ENCODE results near the gene LRRC7. TPM values are rescaled to one million over a fixed set of nuclear protein-coding genes. Genes with fewer than 3 reads are reported as not detected.
"Not testable (repeated sequence)": the region's sequence is repeated elsewhere in the genome, so short reads cannot be mapped to it uniquely, and the experiment has no call there.

LRRC7 gene
- total RNA-seq, 1 donor from 2014 or later = not detected

DNA sequence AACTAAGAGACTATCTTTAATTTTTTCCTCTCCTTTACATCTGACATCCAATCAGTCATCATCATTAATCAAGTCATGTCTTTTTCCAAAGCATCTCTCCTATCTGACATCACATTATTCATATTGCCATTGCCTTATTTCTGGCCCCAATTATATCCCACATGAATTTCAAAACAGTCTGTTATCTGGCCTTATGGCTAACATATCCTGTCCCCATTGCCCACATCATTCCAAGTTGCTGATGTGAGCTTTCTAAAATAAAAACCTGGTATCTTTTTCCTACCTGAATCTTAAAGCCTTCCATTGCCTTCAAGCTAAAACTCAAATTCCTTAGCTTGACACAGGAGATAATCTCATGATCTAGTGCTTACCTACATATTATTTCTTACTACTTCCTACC is 353.8 kb downstream of the LRRC7 start:
- no peaks in the 10 kb centered on the region for H3K4me1 Mint-ChIP-seq
- DNase-seq (no peak), ATAC-seq (ENCODE audit: low read depth) (no peak)
- ChIA-PET CTCF (no interaction called here), POLR2A (no interaction called here)
- H3K27me3 Mint-ChIP-seq = no peaks in the 10 kb centered on the region
- peaks cover 7% of the 10 kb centered on the region for H3K9me3 Mint-ChIP-seq
- no peak overlapping the region for H3K27ac Mint-ChIP-seq
- H3K36me3 Mint-ChIP-seq (ENCODE audit: low read depth) = no peaks in the 10 kb centered on the region
- intact Hi-C loops (cut with micrococcal nuclease) = no loop called here
- no peak overlapping the region for H3K4me3 Mint-ChIP-seq
- TF ChIP-seq, protein P1, sequence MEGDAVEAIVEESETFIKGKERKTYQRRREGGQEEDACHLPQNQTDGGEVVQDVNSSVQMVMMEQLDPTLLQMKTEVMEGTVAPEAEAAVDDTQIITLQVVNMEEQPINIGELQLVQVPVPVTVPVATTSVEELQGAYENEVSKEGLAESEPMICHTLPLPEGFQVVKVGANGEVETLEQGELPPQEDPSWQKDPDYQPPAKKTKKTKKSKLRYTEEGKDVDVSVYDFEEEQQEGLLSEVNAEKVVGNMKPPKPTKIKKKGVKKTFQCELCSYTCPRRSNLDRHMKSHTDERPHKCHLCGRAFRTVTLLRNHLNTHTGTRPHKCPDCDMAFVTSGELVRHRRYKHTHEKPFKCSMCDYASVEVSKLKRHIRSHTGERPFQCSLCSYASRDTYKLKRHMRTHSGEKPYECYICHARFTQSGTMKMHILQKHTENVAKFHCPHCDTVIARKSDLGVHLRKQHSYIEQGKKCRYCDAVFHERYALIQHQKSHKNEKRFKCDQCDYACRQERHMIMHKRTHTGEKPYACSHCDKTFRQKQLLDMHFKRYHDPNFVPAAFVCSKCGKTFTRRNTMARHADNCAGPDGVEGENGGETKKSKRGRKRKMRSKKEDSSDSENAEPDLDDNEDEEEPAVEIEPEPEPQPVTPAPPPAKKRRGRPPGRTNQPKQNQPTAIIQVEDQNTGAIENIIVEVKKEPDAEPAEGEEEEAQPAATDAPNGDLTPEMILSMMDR (IDR thresholded peaks at IDR 0.05) = no peak

DNA sequence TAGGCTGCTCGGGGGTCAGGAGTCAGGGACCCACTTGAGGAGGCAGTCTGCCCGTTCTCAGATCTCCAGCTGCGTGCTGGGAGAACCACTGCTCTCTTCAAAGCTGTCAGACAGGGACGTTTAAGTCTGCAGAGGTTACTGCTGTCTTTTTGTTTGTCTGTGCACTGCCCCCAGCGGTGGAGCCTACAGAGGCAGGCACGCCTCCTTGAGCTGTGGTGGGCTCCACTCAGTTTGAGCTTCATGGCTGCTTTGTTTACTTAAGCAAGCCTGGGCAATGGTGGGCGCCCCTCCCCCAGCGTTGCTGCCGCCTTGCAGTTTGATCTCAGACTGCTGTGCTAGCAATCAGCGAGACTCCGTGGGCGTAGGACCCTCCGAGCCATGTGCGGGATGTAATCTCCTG is 360.5 kb downstream of the LRRC7 start:
- H3K4me1 Mint-ChIP-seq = not testable (repeated sequence)

DNA sequence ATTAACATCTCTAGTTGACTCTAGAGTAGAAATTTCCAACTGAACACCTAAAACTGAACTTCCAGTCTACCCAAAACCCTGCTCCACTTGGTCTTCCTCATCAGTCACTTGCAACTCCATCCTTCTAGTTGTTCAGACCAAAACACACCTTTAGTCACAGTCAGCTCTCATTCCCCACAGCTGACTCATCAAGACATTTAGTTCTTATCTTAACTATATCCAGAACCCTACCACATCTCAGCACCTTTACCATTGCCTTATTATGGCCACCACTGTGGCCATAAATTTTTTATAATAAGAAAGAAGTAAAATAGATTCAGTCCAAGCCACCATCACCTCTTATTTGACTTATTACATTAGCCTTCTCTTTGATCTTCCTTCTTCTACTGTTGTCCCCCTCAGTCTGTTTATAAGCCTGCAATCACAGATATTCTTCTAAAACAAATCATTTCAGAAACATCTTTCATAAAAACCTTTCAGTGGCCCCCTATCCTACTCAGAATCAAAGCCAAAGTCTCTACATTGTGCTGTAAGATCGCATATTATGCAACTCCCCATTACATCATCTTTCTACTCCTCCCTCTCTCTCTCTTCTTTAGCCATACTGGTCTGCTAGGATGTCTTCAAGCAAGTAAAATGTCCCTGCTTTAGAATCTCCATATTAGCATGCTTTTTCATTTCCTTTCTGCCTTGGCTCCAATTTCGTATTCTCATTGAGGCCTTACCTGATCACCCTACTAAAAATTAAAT is 361.8 kb downstream of the LRRC7 start:
- no peaks in the 10 kb centered on the region for H3K27me3 Mint-ChIP-seq

More for the DNA sequence above, 360.5 kb downstream of the LRRC7 start:
- POLR2A ChIA-PET; CTCF ChIA-PET; H3K4me3 Mint-ChIP-seq; H3K36me3 Mint-ChIP-seq (ENCODE audit: low read depth); intact Hi-C loops (cut with micrococcal nuclease); H3K27ac Mint-ChIP-seq; ATAC-seq (ENCODE audit: low read depth); H3K9me3 Mint-ChIP-seq; H3K27me3 Mint-ChIP-seq; DNase-seq: not testable (repeated sequence)

DNA sequence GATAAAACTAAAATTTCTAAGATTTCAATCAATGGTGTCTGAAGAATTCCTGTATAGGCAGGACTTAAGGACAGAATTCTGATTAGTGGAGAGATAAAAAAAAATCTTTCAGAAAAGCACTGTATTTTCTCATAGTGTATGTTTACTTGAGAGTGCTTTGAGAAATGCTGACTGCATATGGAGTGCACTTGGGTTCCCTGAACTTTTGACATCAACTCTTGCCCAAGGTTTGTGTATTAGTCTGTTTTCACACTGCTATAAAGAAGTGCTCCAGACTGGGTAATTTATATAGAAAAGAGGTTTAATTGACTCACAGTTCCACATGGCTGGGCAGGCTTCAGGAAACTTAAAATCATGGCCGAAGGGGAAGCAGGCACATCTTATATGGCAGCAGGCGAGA is 362.7 kb downstream of the LRRC7 start:
- intact Hi-C loops (cut with micrococcal nuclease) = no loop called here
- Mint-ChIP-seq H3K27ac (no peak overlapping the region), H3K27me3 (no peaks in the 10 kb centered on the region), H3K4me3 (no peak overlapping the region), H3K36me3 (ENCODE audit: low read depth) (no peaks in the 10 kb centered on the region), H3K4me1 (no peaks in the 10 kb centered on the region), H3K9me3 (peaks cover 8% of the 10 kb centered on the region)
- ChIA-PET POLR2A (no interaction called here), CTCF (no interaction called here)
- TF ChIP-seq, protein P1 (IDR thresholded peaks at IDR 0.05) = no peak
- no peak for ATAC-seq (ENCODE audit: low read depth)
- DNase-seq = no peak

More for the DNA sequence above, 361.8 kb downstream of the LRRC7 start:
- Mint-ChIP-seq H3K4me1 (no peaks in the 10 kb centered on the region), H3K27ac (no peak overlapping the region), H3K9me3 (peaks cover 8% of the 10 kb centered on the region), H3K4me3 (no peak overlapping the region), H3K36me3 (ENCODE audit: low read depth) (no peaks in the 10 kb centered on the region)
- ATAC-seq (ENCODE audit: low read depth) = no peak
- intact Hi-C loops (cut with micrococcal nuclease) = no loop called here
- ChIA-PET CTCF (no interaction called here), POLR2A (no interaction called here)
- no peak for DNase-seq
- TF ChIP-seq, protein P1 (IDR thresholded peaks at IDR 0.05) = no peak

DNA sequence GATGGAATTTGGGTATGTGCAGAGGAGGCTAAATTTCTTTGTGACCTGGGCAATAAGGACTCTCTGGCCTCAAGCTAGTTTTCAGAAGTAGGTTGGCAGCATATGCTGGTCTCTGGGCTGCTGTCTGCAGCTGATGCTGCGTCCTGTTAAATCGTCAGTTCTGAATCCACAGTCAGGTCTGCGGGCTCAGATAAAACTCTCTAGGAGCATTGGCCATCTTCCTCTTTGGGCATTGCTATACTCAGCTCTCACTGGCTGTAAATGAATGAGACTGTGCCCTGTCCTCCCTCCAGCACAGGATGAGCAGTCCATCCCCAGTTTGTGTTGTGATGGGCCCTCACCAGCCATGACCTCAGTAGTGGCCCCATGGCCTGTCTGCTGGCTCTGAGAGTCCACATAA is 365.0 kb downstream of the LRRC7 start:
- Mint-ChIP-seq H3K9me3 (peaks cover 8% of the 10 kb centered on the region), H3K27ac (no peak overlapping the region), H3K4me1 (no peaks in the 10 kb centered on the region), H3K36me3 (ENCODE audit: low read depth) (no peaks in the 10 kb centered on the region), H3K27me3 (no peaks in the 10 kb centered on the region), H3K4me3 (no peak overlapping the region)
- ChIA-PET POLR2A (no interaction called here), CTCF (no interaction called here)
- ATAC-seq (ENCODE audit: low read depth) (no peak), DNase-seq (no peak)
- TF ChIP-seq, protein P1 (IDR thresholded peaks at IDR 0.05) = no peak
- intact Hi-C loops (cut with micrococcal nuclease) = no loop called here

DNA sequence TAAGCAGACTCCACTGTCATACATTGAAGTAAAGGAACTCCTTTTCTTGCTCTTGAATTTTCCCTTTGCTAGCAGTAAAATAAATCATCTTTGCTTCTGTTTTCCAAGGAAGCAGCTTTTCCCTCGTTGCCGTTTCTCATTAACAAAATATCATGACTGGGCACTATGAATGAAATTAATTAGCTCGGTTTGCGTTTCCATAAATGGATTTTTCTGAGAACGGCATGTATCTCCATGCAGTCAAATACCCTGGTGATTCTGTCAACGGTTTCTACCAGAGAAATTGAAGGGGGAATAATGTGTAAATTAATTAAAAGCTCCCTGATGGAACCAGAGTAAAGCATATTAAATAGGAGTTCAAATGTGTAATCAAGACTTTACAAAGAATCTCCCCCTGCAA is 372.5 kb downstream of the LRRC7 start:
- TF ChIP-seq, protein P1 (IDR thresholded peaks at IDR 0.05) = no peak
- H3K9me3 Mint-ChIP-seq = peaks cover 3% of the 10 kb centered on the region
- ChIA-PET POLR2A (no interaction called here), CTCF (no interaction called here)
- H3K4me1 Mint-ChIP-seq = no peaks in the 10 kb centered on the region
- H3K27me3 Mint-ChIP-seq = no peaks in the 10 kb centered on the region
- intact Hi-C loops (cut with micrococcal nuclease) = no loop called here
- no peak for ATAC-seq (ENCODE audit: low read depth)
- DNase-seq = no peak
- H3K36me3 Mint-ChIP-seq (ENCODE audit: low read depth) = no peaks in the 10 kb centered on the region
- no peak overlapping the region for H3K4me3 Mint-ChIP-seq
- H3K27ac Mint-ChIP-seq = no peak overlapping the region
